Measurements from ENCODE around the gene DGKH. TPM values are rescaled to one million over a fixed set of nuclear protein-coding genes. Genes with fewer than 3 reads are reported as not detected.

The DGKH gene
- total and polyA plus RNA-seq, 2 of the 13 experiments (the other 11 are each of a cell fraction or from before 2014, with no cell fraction given) = 0.01 to 0.13 TPM

DNA sequence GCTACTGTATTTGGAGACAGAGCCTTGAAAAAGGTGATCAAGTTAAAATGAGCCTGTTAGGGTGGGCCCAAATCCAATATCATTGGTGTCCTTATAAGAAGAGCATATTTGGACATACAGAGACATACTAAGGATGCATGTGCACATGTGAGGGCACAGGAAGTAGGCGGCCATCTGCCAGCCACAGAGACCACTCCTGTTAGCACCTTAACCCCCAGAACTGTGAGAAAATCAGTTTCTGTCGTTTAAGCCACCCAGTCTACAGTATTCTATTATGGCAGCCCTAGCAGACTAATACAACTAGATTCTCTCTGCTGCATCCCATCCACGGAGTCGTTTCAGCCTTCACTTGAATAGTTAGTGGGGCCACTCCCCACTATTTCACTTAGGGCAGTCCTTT lies 39.4 kb upstream of the DGKH start:
- Histone ChIP-seq H3K9me3 (ENCODE audit: low read length) (no peaks in the 10 kb centered on the region), H2AFZ (ENCODE audit: low read length) (no peak overlapping the region), H3K4me2 (ENCODE audit: low read depth, low read length) (no peak overlapping the region), H3K27ac (ENCODE audit: extremely low read length, insufficient read depth, low read length) (no peak overlapping the region), H3K36me3 (replicated peaks in 1 of 2; ENCODE audit: control insufficient read depth in 1 of 2, insufficient read depth in 2 of 2, low read length in 2 of 2) (no peaks in the 10 kb centered on the region), H3K4me3 (replicated peaks in 1 of 3; ENCODE audit: insufficient read depth in 1 of 3, low read depth in 2 of 3, low read length in 3 of 3) (no peak overlapping the region), H3K4me1 (ENCODE audit: insufficient read depth, low read length) (peaks cover 6% of the 10 kb centered on the region; the same call in 1 of the 2 replicates), H3K27me3 (ENCODE audit: control insufficient read depth in 1 of 2, insufficient read depth in 2 of 2, low read length in 2 of 2) (peaks cover 1 to 9% of the 10 kb centered on the region in 2 experiments; a peak in 2 of 5 replicates), H3K9ac (ENCODE audit: insufficient read depth, low read depth, low read length) (no peak overlapping the region), H4K20me1 (ENCODE audit: insufficient read depth, low read length) (no peaks in the 10 kb centered on the region), H3K79me2 (ENCODE audit: insufficient read depth, low read length) (no peaks in the 10 kb centered on the region)
- intact Hi-C loops (cut with micrococcal nuclease; ENCODE audit: unreplicated experiment) (no loop called here), in situ Hi-C loops (cut with HindIII; ENCODE audit: extremely low pct_ligation_motif_present, low pct_unique_long_range_greater_than_20kb) (no loop called here)
- no peak for FAIRE-seq
- ATAC-seq = no peak
- no peak for DNase-seq (ENCODE audit: low spot score)
- TF ChIP-seq TCF7L2 (IDR thresholded peaks at IDR 0.05; ENCODE audit: low read depth, low read length) (no peak), ETV6 (CRISPR knock-in tag; conservative IDR thresholded peaks at IDR 0.05) (no peak), GLI4 (CRISPR knock-in tag; IDR thresholded peaks at IDR 0.05; ENCODE audit: borderline replicate concordance) (no peak), SETDB1 (CRISPR knock-in tag; IDR thresholded peaks at IDR 0.05; ENCODE audit: borderline replicate concordance) (no peak), ARNTL (CRISPR knock-in tag; IDR thresholded peaks at IDR 0.05) (no peak), HMG20B (CRISPR knock-in tag; conservative IDR thresholded peaks at IDR 0.05) (no peak), CREB3 (CRISPR knock-in tag; IDR thresholded peaks at IDR 0.05) (no peak)
- TF ChIP-seq, protein P1, sequence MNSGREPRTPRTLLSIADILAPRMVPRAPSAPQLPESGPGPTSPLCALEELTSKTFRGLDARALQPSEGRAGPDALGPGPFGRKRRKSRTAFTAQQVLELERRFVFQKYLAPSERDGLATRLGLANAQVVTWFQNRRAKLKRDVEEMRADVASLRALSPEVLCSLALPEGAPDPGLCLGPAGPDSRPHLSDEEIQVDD (CRISPR knock-in tag; IDR thresholded peaks at IDR 0.05; ENCODE audit: borderline replicate concordance) = no peak
- TF ChIP-seq, protein P2, sequence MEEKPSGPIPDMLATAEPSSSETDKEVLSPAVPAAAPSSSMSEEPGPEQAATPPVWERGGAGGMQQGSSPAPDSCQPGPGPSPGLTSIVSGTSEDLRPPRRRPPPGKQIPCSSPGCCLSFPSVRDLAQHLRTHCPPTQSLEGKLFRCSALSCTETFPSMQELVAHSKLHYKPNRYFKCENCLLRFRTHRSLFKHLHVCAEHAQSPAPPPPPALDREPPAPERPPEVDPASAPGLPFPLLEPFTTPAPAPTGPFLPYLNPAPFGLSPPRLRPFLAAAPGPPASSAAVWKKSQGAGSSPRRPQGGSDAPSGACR (CRISPR knock-in tag; IDR thresholded peaks at IDR 0.05) = no peak
- TF ChIP-seq, protein P3, sequence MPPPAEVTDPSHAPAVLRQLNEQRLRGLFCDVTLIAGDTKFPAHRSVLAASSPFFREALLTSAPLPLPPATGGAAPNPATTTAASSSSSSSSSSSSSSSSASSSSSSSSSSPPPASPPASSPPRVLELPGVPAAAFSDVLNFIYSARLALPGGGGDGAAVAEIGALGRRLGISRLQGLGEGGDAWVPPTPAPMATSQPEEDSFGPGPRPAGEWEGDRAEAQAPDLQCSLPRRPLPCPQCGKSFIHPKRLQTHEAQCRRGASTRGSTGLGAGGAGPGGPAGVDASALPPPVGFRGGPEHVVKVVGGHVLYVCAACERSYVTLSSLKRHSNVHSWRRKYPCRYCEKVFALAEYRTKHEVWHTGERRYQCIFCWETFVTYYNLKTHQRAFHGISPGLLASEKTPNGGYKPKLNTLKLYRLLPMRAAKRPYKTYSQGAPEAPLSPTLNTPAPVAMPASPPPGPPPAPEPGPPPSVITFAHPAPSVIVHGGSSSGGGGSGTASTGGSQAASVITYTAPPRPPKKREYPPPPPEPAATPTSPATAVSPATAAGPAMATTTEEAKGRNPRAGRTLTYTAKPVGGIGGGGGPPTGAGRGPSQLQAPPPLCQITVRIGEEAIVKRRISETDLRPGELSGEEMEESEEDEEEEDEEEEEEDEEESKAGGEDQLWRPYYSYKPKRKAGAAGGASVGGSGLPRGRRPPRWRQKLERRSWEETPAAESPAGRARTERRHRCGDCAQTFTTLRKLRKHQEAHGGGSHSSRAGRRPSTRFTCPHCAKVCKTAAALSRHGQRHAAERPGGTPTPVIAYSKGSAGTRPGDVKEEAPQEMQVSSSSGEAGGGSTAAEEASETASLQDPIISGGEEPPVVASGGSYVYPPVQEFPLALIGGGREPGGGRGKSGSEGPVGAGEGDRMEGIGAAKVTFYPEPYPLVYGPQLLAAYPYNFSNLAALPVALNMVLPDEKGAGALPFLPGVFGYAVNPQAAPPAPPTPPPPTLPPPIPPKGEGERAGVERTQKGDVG (CRISPR knock-in tag; IDR thresholded peaks at IDR 0.05; ENCODE audit: borderline replicate concordance) = no peak
- no TSS peak for BruUV-seq (replicated peaks)
- 20% methylated on average over 4 of the region's 4 CpGs for WGBS (ENCODE audit: low lambda C conversion rate)
- ChIA-PET POLR2A (no interaction called here), CTCF (ENCODE audit: low intra/inter-chr PET ratio, low total read pairs) (no interaction called here)
